Liver (tissue), 3 donors: ENCODE measurements around the gene CNOT8.

Source experiments
- CTCF ChIP-seq: fragments of 150-350 bp; IDR thresholded peaks from 2 replicates; pipeline ENCODE4 v1.5.1; 2017; ENCODE audit warnings: improper control_type of control experiment, low read depth, low read length; ENCODE audit not compliant: missing input control
- MAX ChIP-seq: IDR thresholded peaks from 2 replicates; pipeline ENCODE4 v1.6.1; 2016; ENCODE audit warnings: antibody characterized with exemption
- RAD21 ChIP-seq, 2 donors: IDR thresholded peaks; 2 replicates each; pipeline ENCODE4 v1.6.1; 2016; ENCODE audit warnings: antibody characterized with exemption in 2 of 2, mild to moderate bottlenecking in 2 of 2
- REST ChIP-seq: IDR thresholded peaks from 2 replicates; pipeline ENCODE4 v1.6.1; 2016; ENCODE audit warnings: antibody characterized with exemption, mild to moderate bottlenecking
- TAF1 ChIP-seq: conservative IDR thresholded peaks from 2 replicates; pipeline ENCODE4 v1.6.1; 2016; ENCODE audit warnings: antibody characterized with exemption, mild to moderate bottlenecking
- donor health status: healthy.
- donor health status: healthy.

GRCh38 chr5:154893381-154893780 lies 35.0 kb downstream of the CNOT8 start:
- TF ChIP-seq CTCF: no peak
- no peak for TF ChIP-seq TAF1
- TF ChIP-seq REST: no peak
- no peak for TF ChIP-seq MAX
- TF ChIP-seq RAD21 (IDR thresholded peaks at IDR 0.05): no peak
